Ovary (tissue), 3 donors: ENCODE results near the gene NDUFB2.

Experiments used
- EP300 ChIP-seq: sonication (generic); formaldehyde crosslinking; IDR thresholded peaks from one replicate; pipeline ENCODE4 v1.6.1; 2017; ENCODE audit warnings: antibody characterized with exemption
- TF ChIP-seq, protein P1 (sequence below), 3 donors: fragments of 450-650 bp in 2 of 3; fragments of 200-600 bp in 1 of 3; IDR thresholded peaks; one replicate each; pipeline versions ENCODE4 v1.5.1 to v1.8.0; 2016 to 2022; ENCODE audit warnings: antibody characterized with exemption in 3 of 3, mild to moderate bottlenecking in 1 of 3
- donor health status: DM: no; HTN: no; CAD: no.

DNA sequence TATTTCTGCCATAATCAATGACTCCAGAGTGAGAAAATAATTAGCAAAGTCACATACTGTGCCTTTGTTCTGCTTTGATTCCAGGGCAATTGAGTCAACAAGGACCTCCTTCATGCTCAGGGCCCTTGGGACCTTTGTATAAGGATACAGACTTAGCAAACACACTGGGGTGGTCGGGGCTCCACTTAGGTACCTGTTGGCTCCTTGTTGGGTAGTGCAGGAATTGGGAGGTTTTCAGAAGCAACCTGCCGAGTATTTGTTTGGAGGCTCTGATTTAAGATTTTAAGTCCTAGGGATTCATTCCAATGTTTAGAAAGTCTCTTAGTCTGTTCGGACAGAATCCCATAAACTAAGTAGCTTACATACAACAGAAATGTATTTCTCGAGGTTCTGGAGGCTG is 20.8 kb upstream of the NDUFB2 start:
- TF ChIP-seq, protein P1, sequence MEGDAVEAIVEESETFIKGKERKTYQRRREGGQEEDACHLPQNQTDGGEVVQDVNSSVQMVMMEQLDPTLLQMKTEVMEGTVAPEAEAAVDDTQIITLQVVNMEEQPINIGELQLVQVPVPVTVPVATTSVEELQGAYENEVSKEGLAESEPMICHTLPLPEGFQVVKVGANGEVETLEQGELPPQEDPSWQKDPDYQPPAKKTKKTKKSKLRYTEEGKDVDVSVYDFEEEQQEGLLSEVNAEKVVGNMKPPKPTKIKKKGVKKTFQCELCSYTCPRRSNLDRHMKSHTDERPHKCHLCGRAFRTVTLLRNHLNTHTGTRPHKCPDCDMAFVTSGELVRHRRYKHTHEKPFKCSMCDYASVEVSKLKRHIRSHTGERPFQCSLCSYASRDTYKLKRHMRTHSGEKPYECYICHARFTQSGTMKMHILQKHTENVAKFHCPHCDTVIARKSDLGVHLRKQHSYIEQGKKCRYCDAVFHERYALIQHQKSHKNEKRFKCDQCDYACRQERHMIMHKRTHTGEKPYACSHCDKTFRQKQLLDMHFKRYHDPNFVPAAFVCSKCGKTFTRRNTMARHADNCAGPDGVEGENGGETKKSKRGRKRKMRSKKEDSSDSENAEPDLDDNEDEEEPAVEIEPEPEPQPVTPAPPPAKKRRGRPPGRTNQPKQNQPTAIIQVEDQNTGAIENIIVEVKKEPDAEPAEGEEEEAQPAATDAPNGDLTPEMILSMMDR (IDR thresholded peaks at IDR 0.05) = no peak
- no peak for TF ChIP-seq EP300
